H1 (cell line): ENCODE data around the gene PEAK3. TPM values are rescaled to one million over a fixed set of nuclear protein-coding genes. Genes with fewer than 3 reads are reported as not detected.

Experiments used
- CTCF ChIA-PET: fragments of 300-600 bp; sonication (Branson Sonifier 250); formaldehyde crosslinking; loops from one replicate; lab custom pipeline; 2021; ENCODE audit not compliant: partially characterized antibody; lab: Charles Lee
- POLR2A ChIA-PET: fragments of 300-600 bp; sonication (Branson Sonifier 250); formaldehyde crosslinking; loops from one replicate; lab custom pipeline; 2021; ENCODE audit warnings: inconsistent platforms; ENCODE audit not compliant: partially characterized antibody; lab: Charles Lee
- DNase-seq, 2 experiments: peaks; one replicate each; pipeline versions ENCODE4 v3.0.0 to v3.0.0-alpha.2; 2010 to 2022; ENCODE audit warnings: low spot score in 2 of 2, low read depth in 1 of 2, mixed read lengths in 1 of 2
- FAIRE-seq: peaks from 2 replicates; lab custom pipeline; 2011; peaks lifted over from hg19 to GRCh38; lab: Jason Lieb, UNC
- H2AFZ ChIP-seq: 2 replicates; pipeline ENCODE4 v1.8.1; 2012; ENCODE audit warnings: low read length, inconsistent platforms
- H2AK5ac ChIP-seq: 2 replicates; pipeline ENCODE4 v1.6.1; 2013; ENCODE audit warnings: low read depth, low read length
- H2BK120ac ChIP-seq: replicated peaks from 2 replicates; pipeline ENCODE3; 2013; ENCODE audit warnings: low read depth, low read length, inconsistent platforms
- H2BK12ac ChIP-seq: 2 replicates; pipeline ENCODE4 v1.6.1; 2013; ENCODE audit warnings: low read depth, low read length
- H2BK15ac ChIP-seq: 2 replicates; pipeline ENCODE4 v1.6.1; 2013; ENCODE audit warnings: low read length
- H2BK20ac ChIP-seq: 2 replicates; pipeline ENCODE4 v1.6.1; 2013; ENCODE audit warnings: low read length
- H2BK5ac ChIP-seq: 2 replicates; pipeline ENCODE4 v1.6.1; 2013; ENCODE audit warnings: low read depth, low read length
- H3K14ac ChIP-seq: 2 replicates; pipeline ENCODE4 v1.6.1; 2013; ENCODE audit warnings: inconsistent platforms; ENCODE audit not compliant: insufficient read length
- H3K18ac ChIP-seq: 2 replicates; pipeline ENCODE4 v1.6.1; 2013; ENCODE audit warnings: low read length; ENCODE audit errors: extremely low read depth
- H3K23ac ChIP-seq: 2 replicates; pipeline ENCODE4 v1.6.1; 2013; ENCODE audit warnings: inconsistent platforms; ENCODE audit not compliant: insufficient read length
- H3K23me2 ChIP-seq: 2 replicates; pipeline ENCODE4 v1.6.1; 2013; ENCODE audit warnings: low read depth, low read length
- H3K27ac ChIP-seq: 2 replicates; pipeline ENCODE4 v1.6.1; 2011; ENCODE audit warnings: low read depth, low read length, inconsistent platforms
- H3K27me3 ChIP-seq, 4 experiments: replicated peaks in 1 of 4; 1 replicate in 1 of 4; 2 replicates in 3 of 4; pipeline versions ENCODE4 v1.6.1 to v1.8.1; 2011 to 2013; ENCODE audit warnings: low read length in 3 of 4, mild to moderate bottlenecking in 3 of 4, inconsistent platforms in 2 of 4, mixed read lengths in 2 of 4, moderate library complexity in 1 of 4; ENCODE audit not compliant: control insufficient read depth in 3 of 4, insufficient read depth in 3 of 4; ENCODE audit errors: extremely low read depth in 1 of 4
- H3K36me3 ChIP-seq, 4 experiments: 2 replicates each; pipeline versions ENCODE4 v1.6.1 to v1.8.1; 2011 to 2013; ENCODE audit warnings: mild to moderate bottlenecking in 4 of 4, low read length in 3 of 4, moderate library complexity in 2 of 4, control low read depth in 1 of 4, inconsistent platforms in 1 of 4; ENCODE audit not compliant: insufficient read depth in 4 of 4, control insufficient read depth in 2 of 4
- H3K4ac ChIP-seq: replicated peaks from 2 replicates; pipeline ENCODE3; 2013; ENCODE audit warnings: low read length, low read depth, mixed read lengths, inconsistent platforms; ENCODE audit not compliant: insufficient read length
- H3K4me1 ChIP-seq, 4 experiments: replicated peaks in 1 of 4; 1 replicate in 1 of 4; 2 replicates in 3 of 4; pipeline versions ENCODE4 v1.6.1 to v1.8.1; 2011 to 2013; ENCODE audit warnings: low read length in 3 of 4, inconsistent platforms in 2 of 4, mixed read lengths in 1 of 4; ENCODE audit not compliant: insufficient read depth in 4 of 4, control insufficient read depth in 3 of 4
- H3K4me2 ChIP-seq, 2 experiments: 2 replicates each; pipeline versions ENCODE4 v1.6.1 to v1.8.1; 2011 to 2013; ENCODE audit warnings: low read depth in 2 of 2, low read length in 2 of 2, control low read depth in 1 of 2, inconsistent platforms in 1 of 2, mild to moderate bottlenecking in 1 of 2; ENCODE audit not compliant: insufficient read depth in 1 of 2
- H3K4me3 ChIP-seq, 4 experiments: fragments of 200-600, 300-600 bp in 1 of 4; sonication (generic), shearing (Covaris generic), sonication (Bioruptor Twin) in 1 of 4; 2 replicates each; pipeline versions ENCODE4 v1.5.1 to v1.8.1; 2011 to 2016; ENCODE audit warnings: low read length in 4 of 4, low read depth in 3 of 4, control low read depth in 2 of 4, inconsistent platforms in 2 of 4, mild to moderate bottlenecking in 2 of 4, mixed read lengths in 1 of 4, moderate library complexity in 1 of 4; ENCODE audit not compliant: insufficient read depth in 2 of 4; ENCODE audit errors: extremely low read depth in 1 of 4
- H3K56ac ChIP-seq: replicated peaks from 2 replicates; pipeline ENCODE3; 2013; ENCODE audit warnings: low read depth, mild to moderate bottlenecking, mixed read lengths, low read length, inconsistent platforms; ENCODE audit not compliant: insufficient read length
- H3K79me1 ChIP-seq: 2 replicates; pipeline ENCODE4 v1.6.1; 2013; ENCODE audit warnings: low read depth, low read length, control low read depth
- H3K79me2 ChIP-seq, 2 experiments: 2 replicates each; pipeline versions ENCODE4 v1.6.1 to v1.8.1; 2012 to 2013; ENCODE audit warnings: low read length in 2 of 2, mild to moderate bottlenecking in 2 of 2, inconsistent platforms in 1 of 2; ENCODE audit not compliant: insufficient read depth in 2 of 2, control insufficient read depth in 1 of 2
- H3K9ac ChIP-seq, 4 experiments: replicated peaks in 1 of 4; 1 replicate in 1 of 4; 2 replicates in 3 of 4; pipeline versions ENCODE4 v1.6.1 to v1.8.1; 2011 to 2013; ENCODE audit warnings: low read depth in 3 of 4, low read length in 3 of 4, control low read depth in 2 of 4, mild to moderate bottlenecking in 2 of 4, moderate library complexity in 2 of 4, inconsistent platforms in 1 of 4; ENCODE audit errors: extremely low read depth in 1 of 4
- H3K9me3 ChIP-seq, 2 experiments: 2 replicates each; pipeline versions ENCODE4 v1.6.1 to v1.8.1; 2012 to 2013; ENCODE audit warnings: mild to moderate bottlenecking in 2 of 2, moderate library complexity in 2 of 2, control low read depth in 1 of 2, inconsistent platforms in 1 of 2, low read depth in 1 of 2, low read length in 1 of 2, mixed read lengths in 1 of 2; ENCODE audit not compliant: insufficient read depth in 2 of 2
- H4K20me1 ChIP-seq, 2 experiments: replicated peaks in 1 of 2; 2 replicates each; pipeline versions ENCODE3 to v1.8.1; 2011 to 2013; ENCODE audit warnings: inconsistent platforms in 2 of 2, low read length in 2 of 2, mild to moderate bottlenecking in 1 of 2; ENCODE audit not compliant: insufficient read depth in 2 of 2, control insufficient read depth in 1 of 2
- H4K5ac ChIP-seq: 2 replicates; pipeline ENCODE4 v1.6.1; 2013; ENCODE audit warnings: low read length, low read depth, mixed read lengths, inconsistent platforms; ENCODE audit not compliant: insufficient read length
- H4K8ac ChIP-seq: 2 replicates; pipeline ENCODE4 v1.8.0; 2013; ENCODE audit warnings: mild to moderate bottlenecking, moderate library complexity, low read length, inconsistent platforms; ENCODE audit not compliant: insufficient read depth; ENCODE audit errors: extremely low read depth
- H4K91ac ChIP-seq: replicated peaks from 2 replicates; pipeline ENCODE3; 2013; ENCODE audit warnings: low read length, mixed read lengths, inconsistent platforms; ENCODE audit not compliant: insufficient read length
- SIRT6 ChIP-seq: IDR thresholded peaks from one replicate; pipeline ENCODE4 v1.7.1; 2012; ENCODE audit warnings: low read length, inconsistent platforms
- WGBS, 2 experiments: shearing (Covaris generic) in 1 of 2; methylation state at CpG; one replicate each; pipeline versions ENCODE4 v1.1.6 to v1.1.7; 2013 to 2015; ENCODE audit warnings: low lambda C conversion rate in 2 of 2, mixed read lengths in 2 of 2, inconsistent platforms in 1 of 2, low coverage in 1 of 2, missing lambda C conversion rate in 1 of 2; ENCODE audit not compliant: insufficient replicate concordance in 2 of 2, insufficient coverage in 1 of 2, insufficient read length in 1 of 2; ENCODE audit errors: extremely low coverage in 1 of 2, missing lambda C conversion rate in 1 of 2; 5-methylcytosine and 5-hydroxymethylcytosine counted together
- polyA plus RNA-seq, 7 experiments: library from polyadenylated mRNA; depleted of rRNA in 3 of 7; stranded (reverse) in 5 of 7; unstranded in 2 of 7; fragments of >200 nt in 5 of 7; fragments of 200-250 nt in 2 of 7; gene quantifications; 1 replicate in 5 of 7; 2 replicates in 1 of 7; 4 replicates in 1 of 7; pipeline versions ENCODE4 v1.2.1 to v1.2.3, GENCODE V29; 2011 to 2013; ENCODE audit warnings: missing spikeins in 2 of 7, mixed read lengths in 2 of 7
- total RNA-seq: library from RNA; stranded (reverse); fragmentation: NEBNext Ultra II Directional; extraction: Animal tissue kit (Norgen Biotek cat#: 25700); gene quantifications from 2 replicates; pipeline ENCODE4 v1.2.1, GENCODE V29; 2021

Gene PEAK3
- total and polyA plus RNA-seq, 2 of the 8 experiments (the other 6 are each of a cell fraction or from before 2014, with no cell fraction given): not detected

GRCh38 chr19:2325281-2326046 is 43.5 kb upstream of the PEAK3 start:
- H3K14ac ChIP-seq: no peak overlapping the region
- FAIRE-seq (no peak), DNase-seq (no peak)
- no peak overlapping the region for H2BK12ac ChIP-seq
- ChIA-PET POLR2A (interaction anchor here (0.6 to 1.7 kb wide), 5 partner anchors 20 to 289 kb away, joined by 3 to 4 read pairs (median 3); no protein-coding TSS in a partner anchor), CTCF (interaction anchor here (1.0 to 4.2 kb wide), 2 partner anchors 9 to 65 kb away, joined by 3 to 25 read pairs; no protein-coding TSS in a partner anchor)
- H3K36me3 ChIP-seq: peaks cover 0 to 11% (median 6%) of the 10 kb centered on the region in 4 experiments; a peak in 6 of 8 replicates
- H2AK5ac ChIP-seq: no peak overlapping the region
- H4K20me1 ChIP-seq: peaks cover 0 to 11% of the 10 kb centered on the region in 2 experiments
- WGBS, 2 experiments: 88% methylated on average over 27 of the region's 29 CpGs; no CpG with 5 or more reads in 1 of the 2 experiments
- H3K27me3 ChIP-seq: no peaks in the 10 kb centered on the region
- H2BK120ac ChIP-seq: no peak overlapping the region
- no peak overlapping the region for H4K5ac ChIP-seq
- no peak overlapping the region for H3K4ac ChIP-seq
- no peak overlapping the region for H2BK15ac ChIP-seq
- no peak overlapping the region for H4K91ac ChIP-seq
- H3K79me2 ChIP-seq: peaks cover 5 to 29% of the 10 kb centered on the region in 2 experiments; a peak in 3 of 4 replicates
- H2BK20ac ChIP-seq: no peak overlapping the region
- no peak overlapping the region for H3K4me3 ChIP-seq
- peaks cover 11% of the 10 kb centered on the region for H3K79me1 ChIP-seq
- no peak overlapping the region for H4K8ac ChIP-seq
- H3K9ac ChIP-seq: 0 out of 7 replicates have a peak overlapping the region, but pooled peaks of 1 of the 4 experiments have one; percentile 18
- peaks cover 0 to 17% (median 8%) of the 10 kb centered on the region in 4 experiments; a peak in 5 of 7 replicates for H3K4me1 ChIP-seq
- H3K23me2 ChIP-seq: peaks cover 11% of the 10 kb centered on the region; the same call in 1 of the 2 replicates
- H3K56ac ChIP-seq: no peak overlapping the region
- no peak overlapping the region for H3K4me2 ChIP-seq
- H3K9me3 ChIP-seq: no peaks in the 10 kb centered on the region
- H3K18ac ChIP-seq: no peak overlapping the region
- no peak overlapping the region for H2AFZ ChIP-seq
- H3K23ac ChIP-seq: no peak overlapping the region
- no peak overlapping the region for H3K27ac ChIP-seq
- no peak overlapping the region; the same call in 1 of the 2 replicates for H2BK5ac ChIP-seq
- TF ChIP-seq SIRT6: no peak
